T47D (cell line): ENCODE data around the gene UNC45A.
A peak's percentile ranks its signal among the peaks of the same experiment; 100 is the strongest.

ENCODE experiments used
- DNase-seq, 2 experiments: peaks; one replicate each; pipeline versions ENCODE4 v3.0.0 to v3.0.0-alpha.2; 2011 to 2012; ENCODE audit warnings: low read depth in 1 of 2, low spot score in 1 of 2
- JUND ChIP-seq: IDR thresholded peaks from 2 replicates; pipeline ENCODE4 v1.6.1; 2012; ENCODE audit warnings: low read depth
- in situ Hi-C: cut with HindIII; loops from 2 replicates; pipeline ENCODE4 v1.10.0; 2016; ENCODE audit warnings: low sequenced_read_pairs, low pct_unique_long_range_greater_than_20kb

UNC45A gene

GRCh38 chr15:90956274-90957030 lies 21.4 kb downstream of the UNC45A start:
- peak; percentile 74 to 92 for DNase-seq
- in situ Hi-C loops, result no loop called here
- no peak for TF ChIP-seq JUND

DNA sequence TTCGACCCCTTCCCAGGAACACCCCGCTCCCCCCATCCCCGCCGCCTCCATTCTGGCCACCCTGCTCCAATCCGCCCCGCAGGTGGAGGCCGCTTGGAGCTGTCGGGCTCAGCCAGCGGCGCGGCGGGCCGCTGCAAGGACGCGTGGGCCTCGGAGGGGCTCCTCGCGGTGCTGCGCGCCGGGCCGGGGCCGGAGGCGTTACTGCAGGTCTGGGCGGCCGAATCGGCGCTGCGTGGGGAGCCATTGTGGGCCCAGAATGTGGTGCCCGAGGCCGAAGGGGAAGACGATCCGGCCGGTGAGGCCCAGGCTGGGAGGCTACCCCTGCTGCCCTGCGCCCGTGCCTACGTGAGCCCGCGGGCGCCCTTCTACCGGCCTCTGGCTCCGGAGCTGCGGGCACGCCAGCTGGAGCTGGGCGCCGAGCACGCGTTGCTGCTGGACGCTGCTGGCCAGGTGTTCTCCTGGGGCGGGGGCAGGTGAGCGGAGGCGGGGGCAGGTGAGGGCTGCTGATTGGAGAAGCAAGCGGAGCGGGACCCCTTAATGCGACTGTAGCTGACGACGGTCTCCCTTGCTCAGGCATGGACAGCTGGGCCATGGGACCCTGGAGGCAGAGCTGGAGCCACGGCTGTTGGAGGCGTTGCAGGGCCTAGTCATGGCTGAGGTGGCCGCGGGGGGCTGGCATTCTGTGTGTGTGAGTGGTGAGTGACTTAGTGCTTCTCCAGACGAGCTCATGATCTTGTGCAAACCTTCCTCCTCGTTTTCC lies 22.1 kb downstream of the UNC45A start:
- in situ Hi-C loops, result no loop called here
- no peak for DNase-seq
- no peak for TF ChIP-seq JUND

DNA sequence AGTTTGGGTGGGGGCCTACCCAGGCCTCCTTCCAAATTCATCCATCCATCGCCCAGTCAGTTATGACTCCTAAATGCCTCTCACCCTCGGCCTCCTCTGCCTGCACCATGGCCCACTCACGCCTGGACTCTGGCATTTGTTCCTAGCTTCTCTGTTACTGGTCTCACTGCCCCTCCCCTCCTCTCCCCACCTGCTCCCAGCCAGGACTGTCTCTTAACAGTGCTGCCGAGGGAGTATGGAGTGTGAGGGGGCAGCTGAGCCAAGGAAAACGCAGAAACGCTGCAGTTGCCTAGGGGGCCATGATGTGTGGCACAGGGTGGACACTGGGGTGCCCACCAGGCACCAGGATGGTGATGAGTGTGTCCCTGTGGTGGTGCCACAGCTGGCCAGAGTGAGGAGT lies 22.7 kb downstream of the UNC45A start:
- DNase-seq, result no peak
- TF ChIP-seq JUND, result no peak
- in situ Hi-C loops, result no loop called here

GRCh38 chr15:90959028-90959595 lies 24.0 kb downstream of the UNC45A start:
- DNase-seq, result no peak
- in situ Hi-C loops, result no loop called here
- no peak for TF ChIP-seq JUND

DNA sequence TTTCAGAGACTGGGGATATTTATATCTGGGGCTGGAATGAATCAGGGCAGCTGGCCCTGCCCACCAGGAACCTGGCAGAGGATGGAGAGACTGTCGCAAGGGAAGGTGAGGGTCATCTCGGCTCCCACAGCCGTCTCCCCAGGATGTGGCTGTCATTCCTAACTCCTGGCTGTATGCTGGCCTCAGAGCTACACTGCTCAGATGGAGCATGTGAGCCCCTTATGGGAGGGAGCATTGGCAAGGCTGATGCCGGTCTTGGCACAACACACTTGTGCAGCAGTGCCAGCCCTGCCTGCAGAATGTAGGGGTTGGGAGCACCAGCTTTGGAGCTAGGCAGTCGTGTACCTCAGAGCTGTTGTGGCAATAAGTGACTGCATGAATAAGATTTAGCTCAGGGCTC lies 24.8 kb downstream of the UNC45A start:
- DNase-seq, result no peak
- no peak for TF ChIP-seq JUND
- in situ Hi-C loops, result no loop called here

GRCh38 chr15:90960298-90961091 lies 25.4 kb downstream of the UNC45A start:
- TF ChIP-seq JUND, result no peak
- in situ Hi-C loops, result no loop called here
- no peak for DNase-seq

GRCh38 chr15:90962021-90962420 lies 26.9 kb downstream of the UNC45A start:
- no peak for TF ChIP-seq JUND
- in situ Hi-C loops, result no loop called here
- DNase-seq, result no peak

- DNase-seq, result no peak
- no peak for TF ChIP-seq JUND
- in situ Hi-C loops, result no loop called here
Measured at GRCh38 chr15:90966262-90966661, 31.2 kb downstream of the UNC45A start.

- in situ Hi-C loops, result no loop called here
- no peak for TF ChIP-seq JUND
- DNase-seq, result no peak
Measured at GRCh38 chr15:90967206-90967605, 32.1 kb downstream of the UNC45A start.

DNA sequence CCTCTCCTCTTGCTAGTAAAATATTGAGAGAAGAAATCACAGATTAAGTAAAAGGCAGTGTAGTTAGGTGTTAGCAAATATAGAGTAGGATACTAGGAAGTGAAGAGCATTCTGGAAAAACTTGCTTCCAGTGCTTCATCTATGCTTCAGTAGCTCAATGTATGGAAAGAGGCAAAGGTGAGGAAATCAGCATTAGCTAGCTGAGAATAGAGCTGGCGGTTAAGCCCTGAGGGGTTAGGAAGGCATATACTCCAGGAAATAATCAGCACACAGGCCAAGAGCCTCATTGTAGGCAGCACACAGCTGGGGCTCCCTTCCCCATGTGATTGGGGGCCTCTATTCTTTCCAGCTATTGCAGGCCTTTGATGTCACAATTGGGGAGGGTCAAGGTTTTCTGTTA lies 33.3 kb downstream of the UNC45A start:
- in situ Hi-C loops, result no loop called here
- no peak for TF ChIP-seq JUND
- DNase-seq, result no peak

- no peak for DNase-seq
- in situ Hi-C loops, result no loop called here
- TF ChIP-seq JUND, result no peak
Measured at GRCh38 chr15:90970274-90970673, 35.2 kb downstream of the UNC45A start.

GRCh38 chr15:90972133-90972532 lies 37.0 kb downstream of the UNC45A start:
- TF ChIP-seq JUND, result no peak
- in situ Hi-C loops, result no loop called here

DNA sequence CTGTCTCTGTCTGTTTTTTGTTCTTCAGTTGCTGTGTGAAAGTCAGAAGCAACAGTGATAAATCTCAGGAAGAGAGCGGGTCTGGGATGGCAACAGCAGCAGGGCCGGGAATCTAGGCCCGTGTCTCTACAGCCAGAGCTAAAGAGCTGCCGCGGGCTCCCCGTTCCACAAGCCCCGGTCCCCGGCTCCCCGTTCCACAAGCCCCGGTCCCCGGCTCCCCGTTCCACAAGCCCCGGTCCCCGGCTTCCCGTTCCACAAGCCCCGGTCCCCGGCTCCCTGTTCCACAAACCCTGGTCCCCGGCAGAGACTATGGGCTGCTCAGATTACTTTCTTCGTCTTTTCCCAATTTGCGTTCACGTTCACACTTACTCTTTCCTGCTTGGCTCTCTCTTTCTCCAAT lies 39.1 kb downstream of the UNC45A start:
- no peak for TF ChIP-seq JUND
- in situ Hi-C loops, result no loop called here
- no peak for DNase-seq

More at GRCh38 chr15:90972133-90972532, 37.0 kb downstream of the UNC45A start:
- no peak for DNase-seq
